ENCODE data around the gene NDUFB3.
"Not testable (repeated sequence)": the region's sequence is repeated elsewhere in the genome, so short reads cannot be mapped to it uniquely, and the experiment has no call there.

GRCh38 chr2:201042451-201042850 lies 29.4 kb upstream of the NDUFB3 start:
- not testable (repeated sequence) for TF ChIP-seq EZH2 (IDR thresholded peaks at IDR 0.05; ENCODE audit: borderline replicate concordance, insufficient read depth, low read depth, low read length, poor library complexity, severe bottlenecking); CTCF (IDR thresholded peaks at IDR 0.05)
